ENCODE measurements around the gene RPL4.

DNA sequence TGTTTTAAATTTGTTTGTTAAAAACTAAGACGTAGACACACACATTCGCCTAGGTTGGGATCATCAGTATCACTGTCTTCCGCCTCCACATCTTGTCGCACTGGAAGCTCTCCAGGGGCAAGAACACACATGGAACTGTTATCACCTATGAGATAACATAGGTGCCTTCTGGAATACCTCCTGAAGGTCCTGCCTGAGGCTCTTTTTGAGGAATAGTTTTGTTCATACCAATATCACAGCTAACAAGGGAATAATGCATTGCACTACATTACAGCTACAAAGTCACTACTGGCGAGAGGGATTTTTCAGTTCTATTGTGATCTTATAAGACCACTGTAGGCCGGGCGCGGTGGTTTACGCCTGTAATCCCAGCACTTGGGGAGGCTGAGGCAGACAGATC is 30.4 kb upstream of the RPL4 start:
- TF ChIP-seq, protein P1, sequence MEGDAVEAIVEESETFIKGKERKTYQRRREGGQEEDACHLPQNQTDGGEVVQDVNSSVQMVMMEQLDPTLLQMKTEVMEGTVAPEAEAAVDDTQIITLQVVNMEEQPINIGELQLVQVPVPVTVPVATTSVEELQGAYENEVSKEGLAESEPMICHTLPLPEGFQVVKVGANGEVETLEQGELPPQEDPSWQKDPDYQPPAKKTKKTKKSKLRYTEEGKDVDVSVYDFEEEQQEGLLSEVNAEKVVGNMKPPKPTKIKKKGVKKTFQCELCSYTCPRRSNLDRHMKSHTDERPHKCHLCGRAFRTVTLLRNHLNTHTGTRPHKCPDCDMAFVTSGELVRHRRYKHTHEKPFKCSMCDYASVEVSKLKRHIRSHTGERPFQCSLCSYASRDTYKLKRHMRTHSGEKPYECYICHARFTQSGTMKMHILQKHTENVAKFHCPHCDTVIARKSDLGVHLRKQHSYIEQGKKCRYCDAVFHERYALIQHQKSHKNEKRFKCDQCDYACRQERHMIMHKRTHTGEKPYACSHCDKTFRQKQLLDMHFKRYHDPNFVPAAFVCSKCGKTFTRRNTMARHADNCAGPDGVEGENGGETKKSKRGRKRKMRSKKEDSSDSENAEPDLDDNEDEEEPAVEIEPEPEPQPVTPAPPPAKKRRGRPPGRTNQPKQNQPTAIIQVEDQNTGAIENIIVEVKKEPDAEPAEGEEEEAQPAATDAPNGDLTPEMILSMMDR (IDR thresholded peaks at IDR 0.05) = no peak
- TF ChIP-seq POLR2A (IDR thresholded peaks at IDR 0.05) (no peak), EP300 (IDR thresholded peaks at IDR 0.05) (no peak)
